HepG2 (cell line): ENCODE results near the gene RBMS2. TPM values are rescaled to one million over a fixed set of nuclear protein-coding genes. Genes with fewer than 3 reads are reported as not detected.
"Not testable (repeated sequence)": the region's sequence is repeated elsewhere in the genome, so short reads cannot be mapped to it uniquely, and the experiment has no call there.

ENCODE experiments used
- ATAC-seq: fragments of 200-7000 bp; cut with Tn5 transposase; 3 replicates; pipeline ENCODE4 v1.9.1; 2020; ENCODE audit warnings: mild to moderate bottlenecking, moderate library complexity
- BruUV-seq: library from RNA; stranded (reverse); fragments of 400-500 nt; replicated peaks from 2 replicates; lab custom pipeline; 2021; lab: Mats Ljungman, UMichigan
- CTCF ChIA-PET: fragments of 300-600 bp; formaldehyde crosslinking; extraction: SDS; loops from one replicate; lab custom pipeline; 2021; ENCODE audit warnings: low total read pairs, inconsistent platforms, low intra/inter-chr PET ratio; lab: Yijun Ruan, JAX
- POLR2A ChIA-PET: fragments of 350-600 bp; sonication (Branson Sonifier 250); formaldehyde crosslinking; loops from one replicate; lab custom pipeline; 2020; ENCODE audit warnings: antibody characterized with exemption, inconsistent platforms; lab: Yijun Ruan, JAX
- DNase-seq: peaks from one replicate; pipeline ENCODE4 v3.0.0-alpha.2; 2015; ENCODE audit warnings: low spot score
- FAIRE-seq: peaks from 3 replicates; lab custom pipeline; 2011; peaks lifted over from hg19 to GRCh38; lab: Jason Lieb, UNC
- H2AFZ ChIP-seq: one replicate; pipeline ENCODE4 v1.6.1; 2011; ENCODE audit warnings: low read length, inconsistent platforms
- H3K27ac ChIP-seq: fragments of 300-600 bp; 3 replicates; pipeline ENCODE4 v1.8.0; 2011; ENCODE audit warnings: mixed run types, mild to moderate bottlenecking, mixed read lengths, low read length, inconsistent platforms; ENCODE audit not compliant: insufficient read depth; ENCODE audit errors: extremely low read length
- H3K27me3 ChIP-seq, 2 experiments: fragments of 200-600 bp in 1 of 2; 2 replicates in 1 of 2; 3 replicates in 1 of 2; pipeline versions ENCODE4 v1.6.0 to v1.8.0; 2011; ENCODE audit warnings: low read length in 2 of 2, mild to moderate bottlenecking in 2 of 2, moderate library complexity in 2 of 2, inconsistent platforms in 1 of 2; ENCODE audit not compliant: insufficient read depth in 2 of 2, control insufficient read depth in 1 of 2
- H3K36me3 ChIP-seq, 2 experiments: fragments of 200-600 bp in 1 of 2; replicated peaks in 1 of 2; 2 replicates in 1 of 2; 3 replicates in 1 of 2; pipeline versions ENCODE4 v1.5.1 to v1.8.0; 2011; ENCODE audit warnings: low read length in 2 of 2, inconsistent platforms in 1 of 2; ENCODE audit not compliant: insufficient read depth in 2 of 2, control insufficient read depth in 1 of 2
- H3K4me1 ChIP-seq: 2 replicates; pipeline ENCODE4 v1.5.1; 2012; ENCODE audit warnings: low read length, inconsistent platforms; ENCODE audit not compliant: insufficient read depth
- H3K4me2 ChIP-seq: 2 replicates; pipeline ENCODE4 v1.6.0; 2011; ENCODE audit warnings: low read depth, low read length, inconsistent platforms
- H3K4me3 ChIP-seq, 3 experiments: fragments of 200-600 bp in 1 of 3; sonication (generic), shearing (Covaris generic) in 1 of 3; replicated peaks in 1 of 3; 2 replicates each; pipeline ENCODE4 v1.5.1; 2011 to 2016; ENCODE audit warnings: low read length in 3 of 3, inconsistent platforms in 2 of 3, low read depth in 2 of 3, mild to moderate bottlenecking in 2 of 3, control low read depth in 1 of 3, mixed read lengths in 1 of 3; ENCODE audit not compliant: insufficient read depth in 1 of 3
- H3K79me2 ChIP-seq: one replicate; pipeline ENCODE4 v1.6.1; 2011; ENCODE audit warnings: low read length, inconsistent platforms; ENCODE audit not compliant: insufficient read depth
- H3K9ac ChIP-seq: 2 replicates; pipeline ENCODE4 v1.6.0; 2011; ENCODE audit warnings: mild to moderate bottlenecking, low read depth, low read length, inconsistent platforms; ENCODE audit not compliant: insufficient read depth
- H3K9me3 ChIP-seq: 2 replicates; pipeline ENCODE4 v1.5.1; 2012; ENCODE audit warnings: mild to moderate bottlenecking, low read length
- H4K20me1 ChIP-seq: 2 replicates; pipeline ENCODE4 v1.6.0; 2011; ENCODE audit warnings: inconsistent platforms, mild to moderate bottlenecking, low read length, moderate library complexity; ENCODE audit not compliant: insufficient read depth
- ATF3 ChIP-seq: sonication (generic); formaldehyde crosslinking; IDR thresholded peaks from 2 replicates; pipeline ENCODE4 v1.4.0; 2020; ENCODE audit warnings: missing genetic modification reagents
- GABPB1 ChIP-seq: IDR thresholded peaks from 2 replicates; pipeline ENCODE4 v1.6.1; 2016; ENCODE audit warnings: mild to moderate bottlenecking, missing genetic modification reagents, moderate library complexity, missing compliant biosample characterization
- HDAC6 ChIP-seq: fragments of 200-600 bp; sonication (generic); IDR thresholded peaks from 2 replicates; pipeline ENCODE4 v1.7.0; 2017; ENCODE audit warnings: mild to moderate bottlenecking, antibody characterized with exemption, low read length, low read depth
- HOMEZ ChIP-seq: IDR thresholded peaks from 2 replicates; pipeline ENCODE4 v1.6.1; 2016; ENCODE audit warnings: low read depth
- NFATC3 ChIP-seq: sonication (generic); formaldehyde crosslinking; IDR thresholded peaks from 2 replicates; pipeline ENCODE4 v1.5.1; 2020; ENCODE audit warnings: mild to moderate bottlenecking, missing genetic modification reagents
- RBFOX2 ChIP-seq: fragments of 200-400 bp; formaldehyde crosslinking; IDR thresholded peaks from 2 replicates; pipeline ENCODE4 v1.6.1; 2017; ENCODE audit warnings: low read depth, mild to moderate bottlenecking, low read length
- ZNF124 ChIP-seq: sonication (generic); formaldehyde crosslinking; IDR thresholded peaks from 2 replicates; pipeline ENCODE4 v1.4.0; 2020; ENCODE audit warnings: missing genetic modification reagents
- ZNF326 ChIP-seq: sonication (generic); formaldehyde crosslinking; IDR thresholded peaks from 2 replicates; pipeline ENCODE4 v1.4.0; 2020; ENCODE audit warnings: missing genetic modification reagents, borderline replicate concordance
- ZNF484 ChIP-seq: sonication (generic); formaldehyde crosslinking; IDR thresholded peaks from 2 replicates; pipeline ENCODE4 v1.5.1; 2020; ENCODE audit warnings: mild to moderate bottlenecking, low read depth, missing genetic modification reagents, borderline replicate concordance
- ZNF530 ChIP-seq: sonication (generic); formaldehyde crosslinking; IDR thresholded peaks from 2 replicates; pipeline ENCODE4 v1.5.0; 2020; ENCODE audit warnings: low read depth, mild to moderate bottlenecking, missing genetic modification reagents
- ZNF564 ChIP-seq: sonication (generic); formaldehyde crosslinking; IDR thresholded peaks from 2 replicates; pipeline ENCODE4 v1.8.1; 2023; ENCODE audit warnings: mild to moderate bottlenecking, missing genetic modification reagents
- WGBS: methylation state at CpG from one replicate; pipeline ENCODE4 v1.1.6; 2017; ENCODE audit warnings: low lambda C conversion rate; 5-methylcytosine and 5-hydroxymethylcytosine counted together
- in situ Hi-C: cut with HindIII; loops from 2 replicates; pipeline ENCODE4 v1.10.0; 2017; ENCODE audit warnings: low pct_unique_long_range_greater_than_20kb; ENCODE audit not compliant: extremely low pct_ligation_motif_present
- intact Hi-C: fragments of 100-400 bp; cut with micrococcal nuclease; formaldehyde crosslinking; loops from one replicate; pipeline ENCODE4 v1.10.0; 2022; ENCODE audit not compliant: unreplicated experiment
- polyA plus RNA-seq, 8 experiments: library from polyadenylated mRNA; depleted of rRNA in 3 of 8; stranded (reverse) in 7 of 8; unstranded in 1 of 8; fragments of >200 nt; fragmentation: Illumina TruSeq in 4 of 8; extraction: Trizol in 4 of 8; gene quantifications; 2 replicates each; pipeline versions ENCODE4 v1.2.1 to v1.2.3, GENCODE V29; 2011 to 2016; ENCODE audit warnings: low read depth in 4 of 8, missing spikeins in 1 of 8, mixed read lengths in 1 of 8; ENCODE audit not compliant: insufficient read depth in 1 of 8
- total RNA-seq, 5 experiments: library from RNA; depleted of rRNA; stranded (reverse); fragments of >200 nt; fragmentation: Illumina TruSeq; extraction: Trizol; gene quantifications; 2 replicates each; pipeline ENCODE4 v1.2.3, GENCODE V29; 2016; ENCODE audit warnings: low read depth in 1 of 5

RBMS2 gene
- total and polyA plus RNA-seq, 2 of the 13 experiments (the other 11 are each of a cell fraction or from before 2014, with no cell fraction given) = 0.53 to 7.4 TPM

GRCh38 chr12:56510786-56511185, 10.8 kb upstream of the RBMS2 start:
- CTCF ChIA-PET = no interaction called here
- Histone ChIP-seq H3K9ac (no peak overlapping the region), H4K20me1 (no peaks in the 10 kb centered on the region), H3K27ac (no peak overlapping the region), H3K36me3 (no peaks in the 10 kb centered on the region), H2AFZ (no peak overlapping the region), H3K9me3 (no peaks in the 10 kb centered on the region), H3K79me2 (no peaks in the 10 kb centered on the region)
- in situ Hi-C loops (loop anchor here (10.0 kb wide), 1 partner anchor 64 kb away; no protein-coding TSS in a partner anchor), intact Hi-C loops (no loop called here)
- FAIRE-seq (no peak), DNase-seq (no peak)
- BruUV-seq = no TSS peak
- 72% methylated on average over 16 of the region's 16 CpGs for WGBS
- TF ChIP-seq HOMEZ (CRISPR knock-in tag) (no peak), HDAC6 (no peak), ZNF484 (CRISPR knock-in tag) (no peak), RBFOX2 (no peak), ZNF564 (CRISPR knock-in tag) (no peak), ZNF124 (no peak), NFATC3 (CRISPR knock-in tag) (no peak), ZNF530 (CRISPR knock-in tag) (no peak), ZNF326 (CRISPR knock-in tag) (no peak), ATF3 (CRISPR knock-in tag) (no peak), GABPB1 (CRISPR knock-in tag) (no peak)
- TF ChIP-seq, all 625 proteins: peak for 0
- POLR2A ChIA-PET = no interaction called here
- Histone ChIP-seq H3K4me1 (no peaks in the 10 kb centered on the region), H3K4me2 (no peak overlapping the region), H3K27me3 (no peaks in the 10 kb centered on the region), H3K4me3 (no peak overlapping the region)
- no peak for ATAC-seq

- in situ Hi-C loops = loop anchor here (10.0 kb wide), 1 partner anchor 61 kb away; no protein-coding TSS in a partner anchor
- FAIRE-seq, H2AFZ ChIP-seq, intact Hi-C loops, H4K20me1 ChIP-seq, H3K27ac ChIP-seq, H3K36me3 ChIP-seq, H3K9ac ChIP-seq, H3K4me3 ChIP-seq, H3K4me1 ChIP-seq, H3K27me3 ChIP-seq, H3K9me3 ChIP-seq, BruUV-seq, POLR2A ChIA-PET, H3K79me2 ChIP-seq, ATAC-seq, DNase-seq: not testable (repeated sequence)
- WGBS = 44% methylated on average over 4 of the region's 4 CpGs
- CTCF ChIA-PET = interaction anchor here (2.4 to 2.7 kb wide), 2 partner anchors 59 to 80 kb away, joined by 30 to 36 read pairs; no protein-coding TSS in a partner anchor
- H3K4me2 ChIP-seq = peak overlapping the region; percentile 4; the same call in 1 of the 2 replicates
Measured at GRCh38 chr12:56514014-56514318, 7.7 kb upstream of the RBMS2 start.
